Skeletal muscle satellite cell (primary cell): ENCODE results near the gene ARRDC3.
"Not testable (repeated sequence)": the region's sequence is repeated elsewhere in the genome, so short reads cannot be mapped to it uniquely, and the experiment has no call there.

Source experiments
- H3K27me3 ChIP-seq: 2 replicates; pipeline ENCODE4 v1.7.0; 2013; ENCODE audit warnings: low read length; ENCODE audit not compliant: control insufficient read depth, insufficient read depth
- H3K36me3 ChIP-seq: 2 replicates; pipeline ENCODE4 v1.7.0; 2013; ENCODE audit warnings: mild to moderate bottlenecking, control low read depth, low read length; ENCODE audit not compliant: insufficient read depth
- H3K4me1 ChIP-seq: 2 replicates; pipeline ENCODE4 v1.7.0; 2013; ENCODE audit warnings: low read length; ENCODE audit not compliant: control insufficient read depth, insufficient read depth
- H3K4me2 ChIP-seq: 2 replicates; pipeline ENCODE4 v1.7.0; 2013; ENCODE audit warnings: mild to moderate bottlenecking, low read length
- H3K4me3 ChIP-seq: 2 replicates; pipeline ENCODE4 v1.7.0; 2013; ENCODE audit warnings: low read length
- H3K9ac ChIP-seq: 2 replicates; pipeline ENCODE4 v1.7.0; 2013; ENCODE audit warnings: mild to moderate bottlenecking, low read depth, low read length, moderate library complexity
- H3K9me3 ChIP-seq: replicated peaks from 2 replicates; pipeline ENCODE4 v1.7.0; 2013; ENCODE audit warnings: mild to moderate bottlenecking, control low read depth, low read length

The ARRDC3 gene

DNA sequence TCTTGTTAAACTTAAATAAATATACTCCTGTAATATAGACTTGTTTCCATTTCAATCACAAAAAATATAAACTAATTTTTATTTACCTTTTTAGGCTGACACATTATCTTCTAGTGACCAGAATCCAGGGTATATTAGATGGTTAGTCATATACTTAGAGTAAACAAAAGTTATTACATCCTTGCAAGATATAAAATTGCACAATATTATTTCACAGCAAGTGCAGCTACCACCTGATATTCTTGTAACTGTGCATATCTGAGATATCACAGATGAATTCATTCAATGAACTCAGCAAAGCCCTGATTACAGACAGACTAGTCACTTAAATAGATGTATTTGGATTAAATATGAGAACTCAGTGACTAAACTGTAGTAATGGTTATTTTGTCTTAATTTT, 25.6 kb upstream of the ARRDC3 start:
- H3K4me3 ChIP-seq: no peak overlapping the region
- no peaks in the 10 kb centered on the region for H3K27me3 ChIP-seq
- no peaks in the 10 kb centered on the region for H3K9me3 ChIP-seq
- H3K4me2 ChIP-seq: no peak overlapping the region
- H3K36me3 ChIP-seq: no peaks in the 10 kb centered on the region
- no peaks in the 10 kb centered on the region for H3K4me1 ChIP-seq
- no peak overlapping the region for H3K9ac ChIP-seq

DNA sequence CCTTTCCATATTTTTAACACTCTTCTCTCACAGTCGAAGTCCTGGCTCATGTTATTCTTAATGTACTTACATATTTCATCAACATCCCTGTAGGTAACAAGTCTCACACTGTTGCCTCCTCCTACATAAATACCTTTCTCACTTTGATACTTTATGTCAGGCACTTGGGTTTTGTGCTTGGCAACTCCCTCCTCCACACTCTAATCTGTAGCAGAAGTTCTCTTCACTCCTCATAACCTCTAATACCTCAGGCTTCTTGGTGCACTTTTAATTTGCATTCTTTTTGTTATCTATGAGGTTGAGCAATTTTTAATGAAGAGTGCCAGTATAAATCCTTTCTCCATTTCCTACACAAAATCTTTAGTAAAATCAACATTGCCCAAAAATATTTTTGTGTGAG, 24.1 kb upstream of the ARRDC3 start:
- Histone ChIP-seq H3K4me3 (no peak overlapping the region), H3K27me3 (no peaks in the 10 kb centered on the region), H3K4me2 (no peak overlapping the region), H3K4me1 (no peaks in the 10 kb centered on the region), H3K9ac (no peak overlapping the region), H3K9me3 (no peaks in the 10 kb centered on the region), H3K36me3 (no peaks in the 10 kb centered on the region)

DNA sequence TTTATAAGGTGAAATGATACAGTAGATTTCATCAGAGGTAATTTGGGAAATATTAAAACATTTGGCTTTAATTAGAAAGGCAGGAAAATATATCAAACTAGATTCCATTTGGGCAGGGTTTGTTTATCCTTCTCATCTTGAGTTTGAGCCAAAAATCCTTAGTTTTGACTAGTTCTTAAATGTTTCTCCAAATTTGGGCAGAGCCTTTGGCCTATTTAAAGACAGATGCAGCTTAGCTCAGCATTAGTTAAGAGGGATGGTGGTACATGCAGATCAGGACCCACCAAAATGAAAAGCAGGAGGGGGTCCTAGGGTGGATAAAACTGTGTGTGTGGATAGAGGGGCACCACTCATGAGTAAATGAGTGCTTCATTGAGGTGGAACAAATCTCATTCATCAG, 20.3 kb upstream of the ARRDC3 start:
- H3K9me3 ChIP-seq: no peaks in the 10 kb centered on the region
- H3K36me3 ChIP-seq: no peaks in the 10 kb centered on the region
- no peaks in the 10 kb centered on the region for H3K27me3 ChIP-seq
- H3K4me2 ChIP-seq: no peak overlapping the region
- H3K4me3 ChIP-seq: no peak overlapping the region
- no peaks in the 10 kb centered on the region for H3K4me1 ChIP-seq
- no peak overlapping the region for H3K9ac ChIP-seq

DNA sequence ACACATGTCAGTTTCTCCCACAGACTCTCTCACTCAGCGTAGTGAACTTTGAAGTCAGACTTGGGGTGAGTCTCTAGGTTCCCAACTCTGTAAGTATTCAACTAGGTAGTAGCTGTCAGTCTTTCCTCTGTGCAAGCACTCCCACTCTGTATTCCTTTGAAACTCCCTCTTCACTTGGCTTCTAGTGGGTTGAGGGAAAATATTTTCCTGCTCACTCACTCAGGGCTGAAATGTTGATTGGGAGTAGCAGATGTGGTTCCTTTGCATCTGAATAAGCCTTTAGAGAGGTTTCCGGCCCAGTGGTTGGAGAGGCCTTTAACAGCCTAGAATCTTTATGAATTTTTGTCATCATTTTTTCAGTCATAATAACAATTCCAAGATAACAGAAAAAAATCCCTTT, 18.1 kb upstream of the ARRDC3 start:
- Histone ChIP-seq H3K4me3 (no peak overlapping the region), H3K9me3 (no peaks in the 10 kb centered on the region), H3K27me3 (no peaks in the 10 kb centered on the region), H3K9ac (no peak overlapping the region), H3K36me3 (no peaks in the 10 kb centered on the region), H3K4me1 (no peaks in the 10 kb centered on the region), H3K4me2 (no peak overlapping the region)

DNA sequence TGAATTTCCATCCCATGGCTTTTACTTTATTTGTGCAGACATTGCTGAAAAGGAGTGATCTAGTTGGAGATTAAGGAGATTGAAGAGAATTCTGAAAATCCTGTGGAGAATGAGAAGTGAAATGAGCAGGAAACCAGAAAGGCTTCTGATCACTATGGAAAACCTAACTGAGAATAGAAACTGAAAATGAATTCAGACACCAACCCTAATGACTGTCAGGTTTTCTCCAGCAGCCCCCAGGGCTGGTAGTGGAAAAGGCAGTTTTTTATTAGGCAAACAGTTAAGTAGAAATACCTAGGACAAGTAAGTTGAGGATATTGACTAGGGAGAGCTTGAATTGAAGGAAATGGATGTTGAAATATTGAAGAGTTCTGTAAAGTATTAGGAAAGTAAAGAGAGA, 14.7 kb upstream of the ARRDC3 start:
- H3K27me3 ChIP-seq: no peaks in the 10 kb centered on the region
- H3K4me1 ChIP-seq: no peaks in the 10 kb centered on the region
- no peak overlapping the region for H3K4me2 ChIP-seq
- no peaks in the 10 kb centered on the region for H3K36me3 ChIP-seq
- H3K9me3 ChIP-seq: no peaks in the 10 kb centered on the region
- H3K4me3 ChIP-seq: no peak overlapping the region
- H3K9ac ChIP-seq: no peak overlapping the region

DNA sequence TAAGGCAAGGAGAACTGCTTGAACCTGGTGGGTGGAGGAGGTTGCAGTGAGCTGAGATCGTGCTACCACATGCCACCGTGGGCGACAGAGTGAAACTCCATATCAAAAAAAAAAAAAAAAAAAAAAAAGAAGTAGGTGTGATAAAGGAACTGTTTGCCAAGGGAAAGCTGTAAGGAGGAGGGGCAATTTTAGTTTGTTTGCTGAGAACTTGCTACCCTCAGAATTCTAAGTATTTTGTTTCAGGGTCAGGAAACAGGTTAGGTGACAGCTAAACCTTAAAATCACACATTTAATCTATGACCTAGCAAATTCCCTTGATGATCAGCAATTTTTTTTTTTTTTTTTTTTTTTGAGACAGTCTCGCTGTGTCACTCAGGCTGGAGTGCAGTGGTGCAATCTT, 7.2 kb upstream of the ARRDC3 start:
- Histone ChIP-seq H3K9me3 (no peaks in the 10 kb centered on the region), H3K36me3 (no peaks in the 10 kb centered on the region), H3K4me1 (no peaks in the 10 kb centered on the region), H3K4me3 (no peak overlapping the region), H3K27me3 (no peaks in the 10 kb centered on the region), H3K4me2 (no peak overlapping the region), H3K9ac (no peak overlapping the region)

DNA sequence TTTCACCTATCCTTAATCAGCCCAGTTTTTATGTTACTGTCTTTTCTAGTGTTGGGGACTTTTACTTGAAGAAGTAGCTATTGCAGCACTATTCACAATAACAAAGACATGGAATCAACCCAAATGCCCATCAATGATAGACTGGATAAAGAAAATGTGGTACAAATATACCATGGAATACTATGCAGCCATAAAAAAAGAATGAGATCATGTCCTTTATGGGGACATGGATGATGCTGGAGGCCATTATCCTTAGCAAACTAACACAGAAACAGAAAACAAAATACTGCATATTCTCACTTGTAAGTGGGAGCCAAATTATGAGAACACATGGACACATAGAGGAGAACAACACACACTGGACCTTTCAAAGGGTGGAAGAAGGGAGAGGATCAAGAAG, 6.4 kb upstream of the ARRDC3 start:
- H3K4me2 ChIP-seq, H3K9me3 ChIP-seq, H3K27me3 ChIP-seq, H3K36me3 ChIP-seq, H3K4me3 ChIP-seq, H3K4me1 ChIP-seq, H3K9ac ChIP-seq: not testable (repeated sequence)

DNA sequence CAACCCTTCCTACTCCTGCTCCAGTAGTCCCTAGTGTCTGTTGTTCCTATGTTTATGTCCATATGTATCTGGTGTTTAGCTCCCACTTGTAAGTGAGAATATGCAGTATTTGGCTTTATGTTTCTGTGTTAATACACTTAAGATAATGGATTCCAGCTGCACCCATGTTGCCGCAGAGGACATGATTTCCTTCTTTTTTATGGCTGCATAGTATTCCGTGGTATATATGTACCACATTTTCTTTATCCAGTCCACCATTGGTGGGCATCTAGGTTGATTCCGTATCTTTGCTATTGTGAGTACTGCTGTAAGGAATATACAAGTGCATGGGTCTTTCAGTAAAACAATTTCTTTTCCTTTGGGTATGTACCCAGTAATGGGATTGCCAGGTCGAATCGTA, 5.2 kb upstream of the ARRDC3 start:
- Histone ChIP-seq H3K9me3 (no peaks in the 10 kb centered on the region), H3K36me3 (no peaks in the 10 kb centered on the region), H3K4me1 (peaks cover 9% of the 10 kb centered on the region), H3K4me3 (no peak overlapping the region), H3K27me3 (no peaks in the 10 kb centered on the region), H3K9ac (no peak overlapping the region), H3K4me2 (no peak overlapping the region)

DNA sequence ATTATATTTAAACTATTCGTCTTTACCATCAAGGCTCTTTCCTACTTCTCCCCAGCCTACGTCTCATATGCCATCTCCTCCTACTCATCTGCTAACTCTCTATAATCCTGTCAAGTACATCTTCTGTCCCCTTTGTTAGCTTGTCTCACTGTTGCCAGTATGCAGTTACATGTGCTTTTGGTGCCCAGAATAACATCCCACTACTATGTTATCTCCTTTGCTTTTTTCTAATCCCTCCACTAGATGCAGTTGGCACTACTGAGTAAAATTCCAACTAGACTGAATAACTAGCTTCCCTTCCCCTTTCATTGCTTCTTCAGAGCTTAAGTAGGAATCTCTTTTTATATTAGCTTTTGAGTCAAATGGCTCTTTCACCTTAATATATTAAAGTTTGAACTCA, 3.0 kb upstream of the ARRDC3 start:
- H3K27me3 ChIP-seq: no peaks in the 10 kb centered on the region
- peaks cover 9% of the 10 kb centered on the region for H3K4me1 ChIP-seq
- no peaks in the 10 kb centered on the region for H3K9me3 ChIP-seq
- H3K36me3 ChIP-seq: no peaks in the 10 kb centered on the region
- H3K9ac ChIP-seq: no peak overlapping the region
- H3K4me3 ChIP-seq: no peak overlapping the region
- H3K4me2 ChIP-seq: no peak overlapping the region

DNA sequence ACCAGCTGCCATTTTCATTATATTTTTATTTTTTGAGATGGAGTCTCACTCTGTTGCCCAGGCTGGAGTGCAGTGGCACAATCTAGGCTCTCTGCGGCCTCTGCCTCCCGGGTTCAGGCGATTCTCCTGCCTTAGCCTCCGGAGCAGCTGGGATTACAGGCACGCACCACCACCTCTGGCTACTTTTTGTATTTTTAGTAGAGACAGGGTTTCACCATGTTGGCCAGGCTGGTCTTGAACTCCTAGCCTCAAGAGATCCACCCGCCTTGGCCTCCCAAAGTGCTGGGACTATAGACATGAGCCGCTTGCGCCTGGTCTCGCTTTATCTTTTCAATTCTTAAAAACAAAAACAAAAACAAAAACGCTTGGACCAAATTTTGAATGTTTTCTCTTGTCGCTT, 2.5 kb upstream of the ARRDC3 start:
- H3K9me3 ChIP-seq, H3K36me3 ChIP-seq, H3K4me1 ChIP-seq, H3K4me2 ChIP-seq, H3K9ac ChIP-seq, H3K4me3 ChIP-seq, H3K27me3 ChIP-seq: not testable (repeated sequence)

DNA sequence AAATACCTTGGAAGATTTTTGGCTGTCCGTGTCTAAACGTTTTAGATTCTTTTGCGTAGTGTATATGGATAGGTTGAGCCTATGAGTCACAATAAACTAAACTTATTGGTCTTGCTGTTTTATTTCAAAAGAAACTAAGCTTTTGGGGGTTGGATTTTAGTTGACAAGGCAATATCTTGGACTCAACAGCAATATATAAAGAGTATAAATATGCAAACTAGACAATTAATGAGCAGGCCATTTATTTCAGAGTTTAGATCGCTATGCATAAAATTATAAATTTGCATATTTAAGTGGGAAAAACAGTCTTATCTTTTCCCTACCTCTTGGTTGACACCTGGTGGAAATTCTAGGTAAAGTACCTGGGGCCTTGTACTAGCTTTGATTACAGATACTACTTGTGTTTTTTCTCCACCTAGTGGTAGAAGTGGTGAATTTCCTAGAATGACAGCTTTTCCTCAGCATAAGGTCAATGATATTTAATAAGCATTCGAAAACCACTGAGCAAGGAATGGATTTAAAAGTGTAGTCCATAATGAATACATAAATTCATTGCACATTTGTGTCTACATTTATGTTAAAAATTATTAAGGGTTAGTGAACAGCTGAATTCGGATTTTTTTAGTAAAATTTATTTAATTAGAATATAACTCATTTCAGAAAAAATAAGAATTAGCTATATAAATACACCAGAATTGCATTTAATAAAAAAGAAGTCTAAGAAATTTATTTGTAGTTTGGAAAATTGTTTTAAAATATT, 1.7 kb upstream of the ARRDC3 start:
- Histone ChIP-seq H3K9me3 (no peaks in the 10 kb centered on the region), H3K4me3 (peak overlapping the region; percentile 89), H3K27me3 (no peaks in the 10 kb centered on the region), H3K4me1 (peaks cover 9% of the 10 kb centered on the region), H3K4me2 (peak overlapping the region; percentile 91), H3K9ac (peak overlapping the region; percentile 100), H3K36me3 (peaks cover 3% of the 10 kb centered on the region)

DNA sequence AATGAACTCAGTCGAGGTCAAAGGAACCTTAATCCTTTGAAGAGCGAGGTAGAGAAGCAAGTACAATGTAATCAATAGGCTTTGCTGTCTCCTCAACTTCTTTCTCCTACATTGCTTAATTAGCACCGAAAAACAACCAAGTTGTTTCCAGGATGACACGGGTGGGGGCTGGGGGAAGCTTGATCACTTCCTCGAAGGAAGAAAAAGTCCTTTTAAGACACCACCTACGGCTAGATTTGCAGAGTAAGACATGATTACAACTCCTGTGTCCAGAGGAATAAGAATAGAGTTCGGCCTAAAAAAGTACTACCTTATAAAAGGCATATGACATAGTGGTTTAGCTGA, 811 bp upstream of the ARRDC3 start:
- Histone ChIP-seq H3K4me2 (peak overlapping the region; percentile 91), H3K9me3 (no peaks in the 10 kb centered on the region), H3K27me3 (no peaks in the 10 kb centered on the region), H3K4me1 (peaks cover 9% of the 10 kb centered on the region), H3K4me3 (peak overlapping the region; percentile 89), H3K9ac (peak overlapping the region; percentile 100), H3K36me3 (peaks cover 6% of the 10 kb centered on the region)
